Prostate gland (tissue), 2 donors: ENCODE measurements around the gene NAGPA. TPM values are rescaled to one million over a fixed set of nuclear protein-coding genes. Genes with fewer than 3 reads are reported as not detected.

Source experiments
- DNase-seq: peaks from one replicate; pipeline ENCODE4 v3.0.0-alpha.2; 2019; ENCODE audit warnings: low spot score
- H3K27ac ChIP-seq, 2 donors: fragments of 200-600 bp; sonication (generic); 2 replicates each; pipeline ENCODE4 v1.5.1; 2017 to 2019
- H3K27me3 ChIP-seq: fragments of 200-600 bp; sonication (generic); replicated peaks from 2 replicates; pipeline ENCODE4 v1.5.1; 2019; ENCODE audit not compliant: insufficient read depth
- H3K36me3 ChIP-seq, 2 donors: fragments of 200-600 bp; sonication (generic); 1 replicate in 1 of 2; 2 replicates in 1 of 2; pipeline versions ENCODE4 v1.5.1 to v1.8.1; 2017 to 2019
- H3K4me1 ChIP-seq: fragments of 200-600 bp; sonication (generic); replicated peaks from 2 replicates; pipeline ENCODE4 v1.5.1; 2019
- H3K4me3 ChIP-seq, 2 donors: fragments of 200-600 bp; sonication (generic); 2 replicates each; pipeline ENCODE4 v1.5.1; 2017 to 2019
- H3K9me3 ChIP-seq: fragments of 200-600 bp; sonication (generic); 2 replicates; pipeline ENCODE4 v1.5.1; 2017
- CTCF ChIP-seq, 4 experiments: fragments of 200-600 bp in 2 of 4; fragments of 450-650 bp in 2 of 4; sonication (generic) in 2 of 4; IDR thresholded peaks; 1 replicate in 3 of 4; 2 replicates in 1 of 4; pipeline ENCODE4 v1.5.1; 2016 to 2019; ENCODE audit warnings: antibody characterized with exemption in 4 of 4, mild to moderate bottlenecking in 2 of 4, moderate library complexity in 2 of 4
- POLR2A ChIP-seq: fragments of 450-650 bp; IDR thresholded peaks from one replicate; pipeline ENCODE4 v1.6.1; 2016; ENCODE audit warnings: antibody characterized with exemption, mild to moderate bottlenecking
- POLR2AphosphoS5 ChIP-seq: sonication (generic); formaldehyde crosslinking; IDR thresholded peaks from one replicate; pipeline ENCODE4 v1.6.1; 2017; ENCODE audit warnings: antibody characterized with exemption
- WGBS: methylation state at CpG from one replicate; pipeline ENCODE4 v1.1.5; 2018; 5-methylcytosine and 5-hydroxymethylcytosine counted together
- intact Hi-C: fragments of 100-400 bp; cut with DNase I; formaldehyde crosslinking; loops from one replicate; pipeline ENCODE4 v1.14.2; 2022
- total RNA-seq, 2 donors: library from RNA; depleted of rRNA; stranded (reverse); fragments of >200 nt; gene quantifications; one replicate each; pipeline ENCODE4 v1.1.0, GENCODE V29; 2016

The NAGPA gene
- total RNA-seq, 2 donors from 2014 or later = 29.1 to 32.3 TPM

GRCh38 chr16:5019775-5020174 lies 14.0 kb downstream of the NAGPA start:
- DNase-seq = no peak
- no peak overlapping the region for H3K27ac ChIP-seq
- no peaks in the 10 kb centered on the region for H3K4me1 ChIP-seq
- no peaks in the 10 kb centered on the region for H3K27me3 ChIP-seq
- WGBS = 87% methylated on average over 6 of the region's 6 CpGs
- no peak overlapping the region for H3K4me3 ChIP-seq
- TF ChIP-seq POLR2AphosphoS5 = no peak
- no peak for TF ChIP-seq POLR2A
- no peak for TF ChIP-seq CTCF (IDR thresholded peaks at IDR 0.05)
- H3K36me3 ChIP-seq = no peaks in the 10 kb centered on the region
- intact Hi-C loops = no loop called here
- H3K9me3 ChIP-seq = no peaks in the 10 kb centered on the region

DNA sequence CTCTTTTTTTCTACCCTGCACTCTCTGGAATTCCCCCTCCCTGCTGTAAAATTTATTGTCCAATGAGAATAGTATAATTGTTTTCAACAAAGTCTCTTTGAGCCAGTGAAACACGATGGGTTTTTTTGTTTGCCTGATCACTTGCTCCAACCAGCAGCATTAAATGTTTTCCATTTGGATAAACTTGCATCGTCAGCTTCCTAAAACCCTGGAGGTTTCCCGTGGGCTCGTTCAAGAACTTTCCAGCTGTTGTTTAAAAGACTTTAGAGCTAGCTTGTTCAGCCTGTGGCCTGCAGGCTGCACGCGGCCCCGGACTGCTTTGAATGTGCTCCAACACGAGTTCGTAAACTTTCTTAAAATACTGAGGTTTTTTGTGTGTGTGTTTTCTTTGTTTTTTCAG lies 14.9 kb downstream of the NAGPA start:
- WGBS = 25% methylated on average over 9 of the region's 9 CpGs
- intact Hi-C loops = no loop called here
- no peak for DNase-seq
- Histone ChIP-seq H3K4me3 (no peak overlapping the region), H3K36me3 (no peaks in the 10 kb centered on the region), H3K9me3 (no peaks in the 10 kb centered on the region), H3K27ac (no peak overlapping the region), H3K27me3 (no peaks in the 10 kb centered on the region), H3K4me1 (no peaks in the 10 kb centered on the region)
- TF ChIP-seq CTCF (IDR thresholded peaks at IDR 0.05) (no peak), POLR2A (no peak), POLR2AphosphoS5 (no peak)

DNA sequence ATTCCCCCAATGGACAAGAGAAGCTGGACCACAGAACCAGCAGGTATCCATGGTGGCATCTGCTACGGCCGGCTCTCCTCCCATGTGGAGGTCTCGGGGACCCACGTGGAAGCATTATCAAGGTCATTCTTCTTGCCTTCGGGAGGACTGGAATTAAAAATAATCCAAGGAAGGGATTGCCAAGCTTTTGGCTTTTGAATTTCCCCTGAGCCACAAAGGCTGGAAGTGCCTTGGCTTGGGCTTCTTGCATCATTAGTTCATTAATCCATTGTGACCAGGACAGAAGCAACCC lies 16.1 kb downstream of the NAGPA start:
- intact Hi-C loops = no loop called here
- H3K4me3 ChIP-seq = no peak overlapping the region
- no peaks in the 10 kb centered on the region for H3K36me3 ChIP-seq
- 94% methylated on average over 5 of the region's 5 CpGs for WGBS
- no peak for DNase-seq
- no peaks in the 10 kb centered on the region for H3K4me1 ChIP-seq
- H3K27ac ChIP-seq = no peak overlapping the region
- H3K27me3 ChIP-seq = no peaks in the 10 kb centered on the region
- no peaks in the 10 kb centered on the region for H3K9me3 ChIP-seq
- TF ChIP-seq CTCF (IDR thresholded peaks at IDR 0.05) (no peak), POLR2AphosphoS5 (no peak)

- 80% methylated on average over 6 of the region's 6 CpGs for WGBS
- TF ChIP-seq POLR2AphosphoS5 = no peak
- TF ChIP-seq CTCF (IDR thresholded peaks at IDR 0.05) = no peak
- no peak for TF ChIP-seq POLR2A
- Histone ChIP-seq H3K4me1 (no peaks in the 10 kb centered on the region), H3K27me3 (no peaks in the 10 kb centered on the region), H3K9me3 (no peaks in the 10 kb centered on the region), H3K27ac (no peak overlapping the region), H3K4me3 (no peak overlapping the region), H3K36me3 (no peaks in the 10 kb centered on the region)
- DNase-seq = no peak
- intact Hi-C loops = no loop called here
These were observed 16.6 kb downstream of the NAGPA start for GRCh38 chr16:5016967-5017677.

GRCh38 chr16:5015887-5016286 lies 17.8 kb downstream of the NAGPA start:
- TF ChIP-seq CTCF (IDR thresholded peaks at IDR 0.05) = no peak
- no peak for TF ChIP-seq POLR2AphosphoS5
- no peak for TF ChIP-seq POLR2A
- WGBS = 93% methylated on average over 4 of the region's 4 CpGs
- no peak overlapping the region for H3K27ac ChIP-seq
- H3K4me3 ChIP-seq = no peak overlapping the region
- intact Hi-C loops = no loop called here
- H3K27me3 ChIP-seq = no peaks in the 10 kb centered on the region
- no peak for DNase-seq
- H3K4me1 ChIP-seq = no peaks in the 10 kb centered on the region
- no peaks in the 10 kb centered on the region for H3K9me3 ChIP-seq
- H3K36me3 ChIP-seq = no peaks in the 10 kb centered on the region
